ENCODE results near the gene NTMT2.

The NTMT2 gene

DNA sequence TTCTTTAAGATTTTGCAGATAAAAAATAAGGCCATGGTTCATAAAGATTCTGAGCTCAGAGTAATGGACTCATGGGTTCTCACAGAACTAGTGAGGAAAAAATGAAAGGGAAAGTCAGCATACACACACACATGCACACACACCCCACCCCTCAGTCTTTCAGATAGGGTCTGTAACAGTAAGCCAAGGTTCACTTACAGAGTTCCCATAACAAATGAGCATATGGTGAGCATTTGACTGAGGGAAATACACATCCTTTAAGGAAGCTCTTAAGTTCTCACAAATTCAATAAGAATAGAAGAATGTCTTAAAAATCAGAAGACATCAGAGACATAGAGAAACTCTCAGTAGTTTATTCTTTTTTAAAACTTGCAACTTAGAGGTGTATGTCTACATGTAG, 57.9 kb downstream of the NTMT2 start:
- H3K4me3 ChIP-seq (ENCODE audit: low read depth in 1 of 2, low read length in 2 of 2): no peak overlapping the region
- no peaks in the 10 kb centered on the region for H3K9me3 ChIP-seq (ENCODE audit: control insufficient read depth in 1 of 2, low read length in 2 of 2)
- no peaks in the 10 kb centered on the region for H3K4me1 ChIP-seq (ENCODE audit: control insufficient read depth in 1 of 2, insufficient read depth in 2 of 2, low read length in 2 of 2)
- H3K27me3 ChIP-seq (ENCODE audit: control insufficient read depth in 1 of 2, insufficient read depth in 2 of 2, low read length in 2 of 2): no peaks in the 10 kb centered on the region
- H3K9ac ChIP-seq (ENCODE audit: low read depth in 1 of 2, low read length in 2 of 2): no peak overlapping the region
- H3K27ac ChIP-seq (ENCODE audit: low read depth, low read length): no peak overlapping the region
- H3K36me3 ChIP-seq (ENCODE audit: control insufficient read depth in 1 of 2, insufficient read depth in 2 of 2, low read length in 2 of 2): no peaks in the 10 kb centered on the region

DNA sequence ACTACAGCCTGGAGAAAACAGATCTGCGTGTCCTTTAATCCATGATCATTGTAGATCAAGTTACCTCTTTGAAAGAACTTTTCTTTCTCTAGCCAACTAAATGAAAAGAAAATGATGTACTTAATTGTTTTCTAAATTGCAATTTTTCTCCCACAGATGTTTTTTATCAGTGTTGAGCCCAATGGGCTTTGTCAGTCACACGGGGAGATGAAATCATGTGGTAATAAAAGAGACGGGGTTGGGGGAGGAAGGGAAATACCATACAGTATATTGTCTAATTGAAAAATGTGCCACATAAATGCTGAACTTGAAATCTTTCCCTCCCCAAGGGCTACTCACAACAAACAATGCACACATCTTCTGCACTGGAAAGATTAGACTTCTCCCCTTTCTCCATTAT, 58.4 kb downstream of the NTMT2 start:
- Histone ChIP-seq H3K9ac (ENCODE audit: low read depth in 1 of 2, low read length in 2 of 2) (no peak overlapping the region), H3K27ac (ENCODE audit: low read depth, low read length) (no peak overlapping the region), H3K9me3 (ENCODE audit: control insufficient read depth in 1 of 2, low read length in 2 of 2) (no peaks in the 10 kb centered on the region), H3K4me3 (ENCODE audit: low read depth in 1 of 2, low read length in 2 of 2) (no peak overlapping the region), H3K36me3 (ENCODE audit: control insufficient read depth in 1 of 2, insufficient read depth in 2 of 2, low read length in 2 of 2) (no peaks in the 10 kb centered on the region), H3K4me1 (ENCODE audit: control insufficient read depth in 1 of 2, insufficient read depth in 2 of 2, low read length in 2 of 2) (no peaks in the 10 kb centered on the region), H3K27me3 (ENCODE audit: control insufficient read depth in 1 of 2, insufficient read depth in 2 of 2, low read length in 2 of 2) (no peaks in the 10 kb centered on the region)

GRCh38 chr1:170205301-170205700, 59.5 kb downstream of the NTMT2 start:
- no peak overlapping the region for H3K9ac ChIP-seq (ENCODE audit: low read depth in 1 of 2, low read length in 2 of 2)
- no peaks in the 10 kb centered on the region for H3K36me3 ChIP-seq (ENCODE audit: control insufficient read depth in 1 of 2, insufficient read depth in 2 of 2, low read length in 2 of 2)
- H3K27ac ChIP-seq (ENCODE audit: low read depth, low read length): no peak overlapping the region
- no peaks in the 10 kb centered on the region for H3K4me1 ChIP-seq (ENCODE audit: control insufficient read depth in 1 of 2, insufficient read depth in 2 of 2, low read length in 2 of 2)
- no peaks in the 10 kb centered on the region for H3K9me3 ChIP-seq (ENCODE audit: control insufficient read depth in 1 of 2, low read length in 2 of 2)
- no peaks in the 10 kb centered on the region for H3K27me3 ChIP-seq (ENCODE audit: control insufficient read depth in 1 of 2, insufficient read depth in 2 of 2, low read length in 2 of 2)
- H3K4me3 ChIP-seq (ENCODE audit: low read depth in 1 of 2, low read length in 2 of 2): no peak overlapping the region

DNA sequence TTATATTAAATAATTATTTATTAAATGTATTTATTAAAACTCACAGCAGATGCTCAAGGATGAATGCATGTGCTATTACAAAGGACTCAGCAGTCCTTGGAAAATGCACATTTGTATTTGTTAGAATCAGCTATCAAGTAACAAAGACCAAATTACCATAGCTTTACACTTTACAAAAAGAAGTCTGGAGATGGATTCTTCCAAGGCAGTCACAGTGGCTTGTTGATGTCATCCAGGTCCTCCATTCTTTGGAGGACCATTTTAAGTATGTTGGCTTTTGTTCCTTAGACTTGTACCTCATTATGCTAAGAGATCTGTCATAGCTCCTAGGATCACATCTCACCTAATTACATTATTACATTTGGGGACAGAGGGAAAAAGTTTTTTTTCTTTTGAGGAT, 63.4 kb downstream of the NTMT2 start:
- no peaks in the 10 kb centered on the region for H3K4me1 ChIP-seq (ENCODE audit: control insufficient read depth in 1 of 2, insufficient read depth in 2 of 2, low read length in 2 of 2)
- no peaks in the 10 kb centered on the region for H3K27me3 ChIP-seq (ENCODE audit: control insufficient read depth in 1 of 2, insufficient read depth in 2 of 2, low read length in 2 of 2)
- no peak overlapping the region for H3K27ac ChIP-seq (ENCODE audit: low read depth, low read length)
- H3K9me3 ChIP-seq (ENCODE audit: control insufficient read depth in 1 of 2, low read length in 2 of 2): no peaks in the 10 kb centered on the region
- H3K36me3 ChIP-seq (ENCODE audit: control insufficient read depth in 1 of 2, insufficient read depth in 2 of 2, low read length in 2 of 2): no peaks in the 10 kb centered on the region
- H3K4me3 ChIP-seq (ENCODE audit: low read depth in 1 of 2, low read length in 2 of 2): no peak overlapping the region
- H3K9ac ChIP-seq (ENCODE audit: low read depth in 1 of 2, low read length in 2 of 2): no peak overlapping the region

DNA sequence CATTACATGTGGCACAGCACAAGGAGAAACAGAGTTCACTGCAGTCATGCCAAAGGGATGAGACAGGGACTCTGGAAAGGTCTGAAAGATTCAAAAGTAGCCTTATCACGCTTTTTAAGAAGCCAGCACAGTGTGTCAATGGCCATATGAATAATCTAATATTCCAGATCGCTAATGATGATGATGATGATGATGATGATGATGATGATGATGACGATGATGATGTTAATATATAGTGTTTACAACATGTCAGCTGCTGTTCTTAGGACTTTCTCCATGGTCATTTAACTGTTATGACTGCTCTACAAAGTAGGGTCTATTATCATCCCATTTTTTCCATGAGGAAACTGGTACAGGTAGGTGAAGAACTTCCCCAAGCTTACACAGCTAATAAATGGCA, 64.4 kb downstream of the NTMT2 start:
- H3K9ac ChIP-seq (ENCODE audit: low read depth in 1 of 2, low read length in 2 of 2): no peak overlapping the region
- H3K9me3 ChIP-seq (ENCODE audit: control insufficient read depth in 1 of 2, low read length in 2 of 2): no peaks in the 10 kb centered on the region
- H3K4me3 ChIP-seq (ENCODE audit: low read depth in 1 of 2, low read length in 2 of 2): no peak overlapping the region
- no peaks in the 10 kb centered on the region for H3K4me1 ChIP-seq (ENCODE audit: control insufficient read depth in 1 of 2, insufficient read depth in 2 of 2, low read length in 2 of 2)
- no peaks in the 10 kb centered on the region for H3K27me3 ChIP-seq (ENCODE audit: control insufficient read depth in 1 of 2, insufficient read depth in 2 of 2, low read length in 2 of 2)
- no peaks in the 10 kb centered on the region for H3K36me3 ChIP-seq (ENCODE audit: control insufficient read depth in 1 of 2, insufficient read depth in 2 of 2, low read length in 2 of 2)
- no peak overlapping the region for H3K27ac ChIP-seq (ENCODE audit: low read depth, low read length)

GRCh38 chr1:170213596-170213995, 67.8 kb downstream of the NTMT2 start:
- H3K9ac ChIP-seq (ENCODE audit: low read depth in 1 of 2, low read length in 2 of 2): no peak overlapping the region
- no peaks in the 10 kb centered on the region for H3K36me3 ChIP-seq (ENCODE audit: control insufficient read depth in 1 of 2, insufficient read depth in 2 of 2, low read length in 2 of 2)
- no peaks in the 10 kb centered on the region for H3K27me3 ChIP-seq (ENCODE audit: control insufficient read depth in 1 of 2, insufficient read depth in 2 of 2, low read length in 2 of 2)
- no peaks in the 10 kb centered on the region for H3K9me3 ChIP-seq (ENCODE audit: control insufficient read depth in 1 of 2, low read length in 2 of 2)
- no peak overlapping the region for H3K4me3 ChIP-seq (ENCODE audit: low read depth in 1 of 2, low read length in 2 of 2)
- no peak overlapping the region for H3K27ac ChIP-seq (ENCODE audit: low read depth, low read length)
- H3K4me1 ChIP-seq (ENCODE audit: control insufficient read depth in 1 of 2, insufficient read depth in 2 of 2, low read length in 2 of 2): no peaks in the 10 kb centered on the region

DNA sequence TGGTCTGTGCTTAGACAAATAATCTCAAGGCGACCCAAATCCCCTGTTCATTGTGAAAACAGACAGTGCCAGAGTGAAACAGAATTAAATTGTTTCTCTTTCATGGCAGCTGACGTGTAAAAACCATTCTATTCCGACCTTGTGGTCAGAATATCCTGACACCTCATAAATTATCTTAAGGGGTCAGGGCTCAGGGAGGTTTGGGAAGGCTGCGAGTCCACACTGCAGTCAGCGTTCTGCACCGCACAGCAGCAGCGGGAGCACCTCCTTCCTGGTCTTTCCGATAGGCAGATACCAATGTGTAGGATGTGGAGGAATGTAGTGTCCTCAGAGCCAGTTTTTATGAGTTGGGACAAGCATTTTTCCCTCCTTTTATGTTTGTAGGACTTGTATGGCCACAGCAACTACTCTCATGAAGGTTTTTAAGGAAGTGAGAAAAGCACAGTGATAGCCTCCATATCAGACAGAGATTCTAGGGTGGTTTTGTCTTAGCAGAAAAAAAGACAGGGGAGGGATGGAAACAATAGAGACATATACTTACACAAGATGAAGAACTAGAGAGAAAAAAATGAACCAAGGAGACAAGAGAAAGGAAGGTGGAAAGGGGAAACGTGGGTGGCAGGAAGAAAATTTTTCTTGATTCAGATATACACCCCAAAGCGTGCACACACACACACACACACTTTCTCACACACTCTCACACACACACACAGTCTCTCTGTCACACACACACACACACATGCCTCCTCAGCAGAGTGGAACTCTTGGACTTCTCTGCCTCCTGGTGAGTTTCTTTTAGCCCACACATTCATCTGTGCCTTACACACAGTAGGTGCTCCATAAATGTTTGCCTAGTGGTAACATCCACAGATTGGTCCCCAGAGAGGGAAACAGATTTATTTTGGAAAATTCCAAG, 68.6 kb downstream of the NTMT2 start:
- Histone ChIP-seq H3K9me3 (ENCODE audit: control insufficient read depth in 1 of 2, low read length in 2 of 2) (no peaks in the 10 kb centered on the region), H3K9ac (ENCODE audit: low read depth in 1 of 2, low read length in 2 of 2) (no peak overlapping the region), H3K4me3 (ENCODE audit: low read depth in 1 of 2, low read length in 2 of 2) (no peak overlapping the region), H3K4me1 (ENCODE audit: control insufficient read depth in 1 of 2, insufficient read depth in 2 of 2, low read length in 2 of 2) (no peaks in the 10 kb centered on the region), H3K36me3 (ENCODE audit: control insufficient read depth in 1 of 2, insufficient read depth in 2 of 2, low read length in 2 of 2) (no peaks in the 10 kb centered on the region), H3K27ac (ENCODE audit: low read depth, low read length) (no peak overlapping the region), H3K27me3 (ENCODE audit: control insufficient read depth in 1 of 2, insufficient read depth in 2 of 2, low read length in 2 of 2) (no peaks in the 10 kb centered on the region)

DNA sequence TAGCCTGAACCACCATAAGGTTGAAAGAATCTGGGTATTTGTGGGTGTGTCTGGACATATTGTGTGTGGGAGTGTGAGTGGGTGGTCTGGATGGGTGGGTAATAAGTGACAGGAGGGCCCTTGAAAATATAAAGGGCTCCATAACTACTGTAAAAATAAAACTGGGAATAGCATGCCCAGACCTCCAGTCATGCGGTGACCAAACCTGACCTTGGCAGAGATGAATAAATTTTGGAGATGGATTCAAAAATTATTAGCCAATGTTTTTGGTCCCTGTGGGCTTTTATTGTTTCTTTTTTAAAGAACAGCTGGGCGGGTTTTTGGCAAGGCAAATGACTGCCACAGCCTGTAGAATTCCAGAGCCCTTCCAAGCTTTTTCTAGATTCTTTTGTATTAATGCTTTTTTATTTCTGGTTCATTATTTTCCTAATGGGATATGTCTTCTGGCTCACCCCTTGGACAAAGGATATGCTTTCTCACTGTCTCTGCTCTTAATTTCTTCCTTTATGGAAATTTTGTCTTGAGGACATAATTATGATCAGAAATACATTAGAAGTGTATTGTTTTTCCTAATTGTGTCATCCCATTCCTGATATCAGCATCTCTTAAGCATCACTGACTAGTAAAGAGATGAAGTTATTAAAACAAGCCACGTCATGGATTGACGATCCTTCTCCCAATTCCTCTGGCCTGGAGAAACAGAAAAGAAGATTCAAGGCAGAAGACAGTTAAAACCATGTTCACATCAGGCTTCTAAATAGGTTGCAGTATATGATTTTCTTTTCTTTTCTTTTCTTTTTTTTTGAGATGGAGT, 69.5 kb downstream of the NTMT2 start:
- no peaks in the 10 kb centered on the region for H3K9me3 ChIP-seq (ENCODE audit: control insufficient read depth in 1 of 2, low read length in 2 of 2)
- no peak overlapping the region for H3K9ac ChIP-seq (ENCODE audit: low read depth in 1 of 2, low read length in 2 of 2)
- no peaks in the 10 kb centered on the region for H3K36me3 ChIP-seq (ENCODE audit: control insufficient read depth in 1 of 2, insufficient read depth in 2 of 2, low read length in 2 of 2)
- no peak overlapping the region for H3K4me3 ChIP-seq (ENCODE audit: low read depth in 1 of 2, low read length in 2 of 2)
- no peaks in the 10 kb centered on the region for H3K4me1 ChIP-seq (ENCODE audit: control insufficient read depth in 1 of 2, insufficient read depth in 2 of 2, low read length in 2 of 2)
- H3K27me3 ChIP-seq (ENCODE audit: control insufficient read depth in 1 of 2, insufficient read depth in 2 of 2, low read length in 2 of 2): no peaks in the 10 kb centered on the region
- H3K27ac ChIP-seq (ENCODE audit: low read depth, low read length): no peak overlapping the region

DNA sequence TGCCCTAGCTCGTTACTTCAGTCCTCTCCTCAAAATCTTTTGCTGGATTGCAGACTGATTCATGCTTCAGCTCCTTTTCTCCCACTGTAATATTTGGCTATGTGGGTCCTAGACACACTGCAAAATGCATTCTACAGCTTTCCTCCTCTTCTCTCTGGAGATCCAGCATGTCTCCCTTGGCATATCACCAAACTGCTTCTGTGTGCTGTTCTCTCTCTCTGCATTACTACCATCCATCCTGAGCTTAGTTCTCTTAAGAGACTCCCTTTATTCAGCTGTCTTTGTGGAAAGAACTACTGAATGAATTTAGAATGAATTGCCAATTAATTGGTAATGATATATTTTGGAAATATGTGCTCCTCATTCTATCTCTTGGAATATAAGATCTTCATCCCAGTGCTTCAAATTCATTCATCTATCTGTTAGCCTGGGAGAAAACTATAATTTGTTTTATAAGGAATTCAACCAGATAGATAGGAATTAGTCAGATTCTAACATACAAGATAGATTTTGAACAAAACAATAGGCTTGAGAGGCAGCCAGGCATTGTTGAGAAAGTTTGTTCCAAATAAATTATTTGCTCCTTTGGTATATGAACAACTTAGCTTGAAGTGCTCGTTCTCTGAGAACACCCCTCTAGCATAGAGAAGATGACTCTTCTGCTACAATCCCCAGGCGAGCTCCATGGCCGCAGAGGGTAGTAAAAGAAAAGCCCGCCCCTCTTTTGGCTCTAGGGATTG, 71.9 kb downstream of the NTMT2 start:
- H3K36me3 ChIP-seq (ENCODE audit: control insufficient read depth in 1 of 2, insufficient read depth in 2 of 2, low read length in 2 of 2): no peaks in the 10 kb centered on the region
- H3K9ac ChIP-seq (ENCODE audit: low read depth in 1 of 2, low read length in 2 of 2): no peak overlapping the region
- H3K4me1 ChIP-seq (ENCODE audit: control insufficient read depth in 1 of 2, insufficient read depth in 2 of 2, low read length in 2 of 2): no peaks in the 10 kb centered on the region
- no peak overlapping the region for H3K27ac ChIP-seq (ENCODE audit: low read depth, low read length)
- H3K4me3 ChIP-seq (ENCODE audit: low read depth in 1 of 2, low read length in 2 of 2): no peak overlapping the region
- no peaks in the 10 kb centered on the region for H3K9me3 ChIP-seq (ENCODE audit: control insufficient read depth in 1 of 2, low read length in 2 of 2)
- H3K27me3 ChIP-seq (ENCODE audit: control insufficient read depth in 1 of 2, insufficient read depth in 2 of 2, low read length in 2 of 2): no peaks in the 10 kb centered on the region

GRCh38 chr1:170218257-170218650, 72.5 kb downstream of the NTMT2 start:
- Histone ChIP-seq H3K4me3 (ENCODE audit: low read depth in 1 of 2, low read length in 2 of 2) (no peak overlapping the region), H3K4me1 (ENCODE audit: control insufficient read depth in 1 of 2, insufficient read depth in 2 of 2, low read length in 2 of 2) (no peaks in the 10 kb centered on the region), H3K9ac (ENCODE audit: low read depth in 1 of 2, low read length in 2 of 2) (no peak overlapping the region), H3K27ac (ENCODE audit: low read depth, low read length) (no peak overlapping the region), H3K9me3 (ENCODE audit: control insufficient read depth in 1 of 2, low read length in 2 of 2) (no peaks in the 10 kb centered on the region), H3K27me3 (ENCODE audit: control insufficient read depth in 1 of 2, insufficient read depth in 2 of 2, low read length in 2 of 2) (no peaks in the 10 kb centered on the region), H3K36me3 (ENCODE audit: control insufficient read depth in 1 of 2, insufficient read depth in 2 of 2, low read length in 2 of 2) (no peaks in the 10 kb centered on the region)

All from duodenal mucosa (tissue), 2 donors.